Subcutaneous adipose tissue (tissue), 4 donors: ENCODE results near the gene TOR1B. TPM values are rescaled to one million over a fixed set of nuclear protein-coding genes. Genes with fewer than 3 reads are reported as not detected.

Experiments
- CTCF ChIP-seq: fragments of 450-650 bp; IDR thresholded peaks from one replicate; pipeline ENCODE4 v1.5.1; 2016; ENCODE audit warnings: low read depth, mild to moderate bottlenecking, control low read depth, antibody characterized with exemption, moderate library complexity
- total RNA-seq, 4 donors: library from RNA; depleted of rRNA; stranded (reverse); fragments of >200 nt; gene quantifications; one replicate each; pipeline ENCODE4 v1.1.0, GENCODE V29; 2016

Gene TOR1B
- total RNA-seq, 4 donors from 2014 or later = 15.8 to 32.3 (median 28.0) TPM

- no peak for TF ChIP-seq CTCF
Observed at GRCh38 chr9:129832982-129833381, 30.0 kb downstream of the TOR1B start.

GRCh38 chr9:129834489-129835127 lies 31.6 kb downstream of the TOR1B start:
- no peak for TF ChIP-seq CTCF

GRCh38 chr9:129835128-129835859 lies 32.3 kb downstream of the TOR1B start, which contains the start of the genes C9orf78 and USP20:
C9orf78 (minus strand) TSS chr9:129835275; CDS start chr9:129835221, 54 bp downstream.
USP20 (plus strand) TSS chr9:129835458; CDS start chr9:129852556, 17,098 bp downstream.
- TF ChIP-seq CTCF = no peak

- no peak for TF ChIP-seq CTCF
Observed at GRCh38 chr9:129835860-129836223, 32.9 kb downstream of the TOR1B start.

- TF ChIP-seq CTCF = no peak
Observed at GRCh38 chr9:129836311-129837007, 33.5 kb downstream of the TOR1B start.

- TF ChIP-seq CTCF = no peak
Observed at GRCh38 chr9:129838707-129839259, 35.8 kb downstream of the TOR1B start.
